D341Med (cell line): ENCODE data around the gene LAMP5.

Source experiments
- DNase-seq: peaks from one replicate; pipeline ENCODE4 v3.0.0; 2012; ENCODE audit warnings: low spot score

LAMP5 gene

GRCh38 chr20:9514461-9515213, at the start of gene LAMP5:
LAMP5 (plus strand) TSS chr20:9514590; CDS start chr20:9514853, 263 bp downstream.
- DNase-seq = peak; percentile 43

- DNase-seq = no peak
Observed at GRCh38 chr20:9467995-9468394, 46.4 kb upstream of the LAMP5 start.

DNA sequence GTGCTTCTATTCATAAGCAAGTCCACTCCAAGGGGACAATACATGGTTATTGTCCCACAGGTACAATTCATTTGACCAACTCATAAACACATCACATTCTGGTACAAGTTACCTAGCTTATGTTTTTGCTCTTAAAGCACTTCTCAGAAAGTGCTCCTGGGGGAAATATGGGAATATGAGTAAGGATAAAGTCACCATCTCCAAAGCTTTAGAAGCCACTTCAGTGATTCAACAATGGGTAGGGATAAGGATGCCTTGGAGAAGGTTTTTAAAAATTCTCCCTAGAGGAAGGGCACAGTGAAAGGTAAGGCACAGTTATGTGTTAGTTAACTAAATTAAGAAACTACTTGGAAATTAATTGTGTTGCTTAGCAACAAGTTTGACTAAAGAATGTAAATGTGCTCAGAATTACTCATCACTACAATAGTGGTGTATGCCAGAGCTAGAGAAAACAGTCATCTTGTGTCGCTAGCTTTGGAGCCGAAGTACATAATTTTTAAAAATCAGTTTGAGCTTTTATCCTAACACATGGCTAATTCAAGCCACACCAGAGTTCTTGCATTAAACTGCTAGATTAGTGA, 39.5 kb upstream of the LAMP5 start:
- no peak for DNase-seq

DNA sequence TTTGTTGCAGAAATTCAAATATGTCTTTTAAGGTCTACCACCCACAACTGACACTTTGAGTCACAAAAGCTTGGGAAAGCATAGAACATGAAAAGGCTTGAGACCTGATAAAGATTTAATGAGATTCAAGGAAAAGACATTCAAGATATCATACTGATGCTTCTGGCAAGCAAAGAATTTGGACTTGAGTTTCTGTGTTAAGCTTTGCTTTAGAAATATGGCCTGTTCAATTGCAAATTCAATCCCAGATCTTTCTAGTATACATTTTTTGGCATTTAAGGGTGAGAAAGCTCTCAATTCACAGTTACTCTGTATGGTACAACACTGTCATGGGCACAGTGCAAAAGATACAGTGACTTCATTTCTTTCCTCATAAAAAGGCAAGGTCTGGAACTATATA, 38.9 kb upstream of the LAMP5 start:
- DNase-seq = no peak

- no peak for DNase-seq
Observed at GRCh38 chr20:9476174-9476573, 38.2 kb upstream of the LAMP5 start.

DNA sequence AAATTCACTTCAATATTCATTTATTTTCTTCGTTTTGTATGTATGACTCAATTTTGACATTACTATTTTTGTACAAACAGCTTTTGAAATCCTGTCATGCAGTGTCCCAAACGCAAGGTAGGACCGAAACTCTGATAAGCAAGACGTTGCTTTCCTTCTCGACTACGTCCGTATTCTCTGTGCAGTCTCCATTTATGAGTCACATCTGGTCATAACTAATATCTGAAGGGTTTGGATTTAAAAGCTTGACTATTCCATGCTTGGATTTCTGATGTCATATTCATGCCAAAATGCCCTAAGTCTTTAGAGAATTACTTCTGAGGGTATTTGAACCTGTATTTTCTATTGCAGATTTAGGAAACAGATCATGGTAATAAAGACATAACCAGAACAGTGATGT, 37.8 kb upstream of the LAMP5 start:
- DNase-seq = no peak

GRCh38 chr20:9478771-9479170, 35.6 kb upstream of the LAMP5 start:
- no peak for DNase-seq

DNA sequence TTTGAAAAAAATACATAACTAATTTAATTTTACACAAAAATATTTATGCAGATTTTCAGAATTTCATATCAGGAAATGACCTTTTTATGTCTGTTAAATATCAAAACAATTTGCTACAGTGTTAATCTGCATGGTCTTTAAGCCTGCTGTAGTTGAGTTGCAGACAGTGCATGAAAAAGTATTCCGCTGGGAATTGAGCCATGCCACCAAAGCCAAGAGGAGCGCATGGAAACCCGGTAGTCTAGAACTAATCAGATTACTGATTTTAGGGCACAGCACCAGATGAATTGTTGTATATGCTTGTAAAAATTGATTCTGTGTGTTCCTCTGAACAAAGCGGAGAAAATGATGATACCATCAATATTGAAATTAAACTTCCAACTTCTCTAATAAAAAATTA, 34.3 kb upstream of the LAMP5 start:
- no peak for DNase-seq

DNA sequence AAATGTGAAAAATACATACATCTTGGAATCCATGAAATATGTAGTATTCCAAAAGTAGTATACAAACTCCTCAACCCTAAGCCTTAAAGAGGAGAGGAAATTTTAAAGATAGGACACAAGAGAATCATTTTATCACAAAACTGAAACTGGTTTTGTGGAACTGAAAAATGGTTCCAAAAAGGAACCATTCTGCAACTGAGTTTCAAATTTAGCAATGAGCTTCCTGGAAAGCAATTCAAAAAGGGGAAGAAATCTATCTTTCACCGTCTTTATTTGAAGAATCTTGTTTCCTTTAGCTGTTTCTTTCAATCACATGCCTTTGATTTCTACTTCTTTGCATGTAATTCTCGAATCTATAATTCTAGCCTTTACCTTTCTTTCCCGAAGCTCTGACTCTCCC, 32.2 kb upstream of the LAMP5 start:
- no peak for DNase-seq

DNA sequence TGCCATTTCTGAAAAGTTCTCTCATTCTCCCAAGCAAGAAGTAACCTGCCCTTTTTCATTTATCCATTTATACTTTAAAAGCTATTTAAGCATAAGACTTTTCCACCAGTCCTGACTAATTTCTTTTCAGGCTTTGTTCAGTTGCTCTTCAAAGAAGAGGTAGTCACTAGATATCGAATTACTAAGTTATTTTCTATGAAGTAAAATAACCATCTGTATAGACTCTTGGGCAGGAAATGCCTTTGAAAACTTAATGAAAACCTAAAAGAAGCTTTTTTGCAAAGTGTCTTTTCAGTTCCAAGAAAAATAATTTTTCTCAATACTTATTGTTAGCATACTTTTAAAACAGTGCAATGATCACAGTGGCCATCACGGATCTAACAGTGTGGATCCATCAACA, 31.3 kb upstream of the LAMP5 start:
- DNase-seq = no peak

DNA sequence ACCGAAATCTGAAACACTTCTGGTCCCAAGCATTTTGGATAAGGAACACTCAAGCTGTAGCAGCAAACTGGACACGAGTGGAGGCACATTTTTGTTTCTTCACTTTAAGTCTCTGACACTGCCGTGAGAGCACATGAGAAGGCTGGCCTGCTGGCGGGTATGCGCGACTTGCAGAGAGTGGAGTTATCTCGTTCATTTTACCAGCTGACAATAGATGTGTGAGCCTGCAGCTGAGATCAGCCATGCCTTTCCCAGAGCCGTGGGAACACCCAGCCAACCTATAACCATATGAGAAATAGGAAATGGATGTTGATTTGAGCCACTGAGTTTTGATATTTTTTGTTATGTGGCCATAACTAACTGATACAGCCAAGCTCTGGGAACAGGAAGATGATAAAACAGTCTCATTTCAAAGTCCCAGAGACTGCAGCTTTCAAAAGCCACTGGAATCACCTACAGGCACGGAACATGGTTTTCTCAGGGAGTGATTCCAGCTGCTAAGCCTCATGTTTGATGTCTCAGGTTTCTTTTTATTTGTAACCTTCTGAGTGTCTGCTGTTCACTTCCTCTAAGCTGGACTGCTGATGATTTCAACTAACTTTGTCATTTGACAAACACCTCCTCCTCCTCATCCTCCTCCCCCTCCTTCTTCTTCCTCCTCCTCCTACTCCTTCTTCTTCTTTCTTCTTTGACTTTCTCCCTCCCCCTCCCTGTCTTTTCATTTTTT, 28.6 kb upstream of the LAMP5 start:
- no peak for DNase-seq

DNA sequence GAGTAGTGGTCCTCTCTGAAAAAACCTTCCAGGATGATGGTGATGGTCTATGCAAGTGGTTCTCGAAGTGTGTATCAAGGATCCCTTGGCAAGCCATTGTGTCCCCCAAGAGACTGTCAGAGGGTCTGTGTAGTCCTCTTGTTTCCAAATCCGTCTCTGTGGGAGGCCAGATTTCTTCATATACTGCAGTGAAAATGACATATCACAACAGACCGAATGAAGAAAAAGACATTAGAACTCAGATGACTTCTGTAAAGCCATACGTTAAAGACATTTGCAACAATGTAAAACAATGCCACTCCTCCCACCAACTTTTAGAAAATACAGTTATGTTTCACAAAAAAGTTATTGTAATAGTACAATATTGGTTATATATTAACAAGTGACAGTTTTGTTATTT, 27.2 kb upstream of the LAMP5 start:
- no peak for DNase-seq

DNA sequence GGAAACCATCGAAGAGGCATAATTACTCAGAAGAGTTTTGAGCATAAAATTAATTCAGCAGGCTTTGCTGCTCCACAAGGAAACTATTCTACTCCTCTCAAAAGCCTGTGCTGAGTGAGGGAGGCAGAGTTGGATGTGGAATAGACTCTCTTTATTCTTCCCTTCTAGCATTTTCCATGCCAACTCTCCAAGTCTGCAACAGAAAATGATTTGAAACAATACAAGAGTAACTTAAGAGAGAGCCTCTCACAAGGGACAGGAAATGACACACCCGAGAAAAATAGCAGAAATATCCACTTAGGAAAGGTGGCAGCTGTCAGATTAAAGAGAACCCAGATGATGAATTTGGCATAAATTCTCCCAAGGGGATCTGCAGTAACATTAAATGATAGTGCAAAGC, 26.3 kb upstream of the LAMP5 start:
- DNase-seq = no peak

DNA sequence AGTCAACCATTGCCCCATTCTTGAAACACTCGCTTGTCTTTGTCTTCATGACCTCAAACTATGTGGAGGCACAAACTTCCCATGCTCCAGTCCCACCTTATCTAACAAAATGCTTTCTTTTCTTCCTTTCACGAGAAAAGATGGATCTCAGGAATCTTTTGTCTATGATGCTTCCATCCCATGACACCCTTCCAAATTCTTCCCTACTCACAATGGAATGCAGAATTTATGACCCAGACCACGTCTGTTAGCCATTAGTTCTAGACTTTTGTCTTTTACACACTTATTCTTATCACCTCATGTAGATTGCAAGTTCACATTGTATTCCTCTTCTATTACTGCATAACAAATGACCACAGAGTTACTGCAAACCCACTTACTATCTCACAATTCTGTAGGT, 24.2 kb upstream of the LAMP5 start:
- DNase-seq = no peak

DNA sequence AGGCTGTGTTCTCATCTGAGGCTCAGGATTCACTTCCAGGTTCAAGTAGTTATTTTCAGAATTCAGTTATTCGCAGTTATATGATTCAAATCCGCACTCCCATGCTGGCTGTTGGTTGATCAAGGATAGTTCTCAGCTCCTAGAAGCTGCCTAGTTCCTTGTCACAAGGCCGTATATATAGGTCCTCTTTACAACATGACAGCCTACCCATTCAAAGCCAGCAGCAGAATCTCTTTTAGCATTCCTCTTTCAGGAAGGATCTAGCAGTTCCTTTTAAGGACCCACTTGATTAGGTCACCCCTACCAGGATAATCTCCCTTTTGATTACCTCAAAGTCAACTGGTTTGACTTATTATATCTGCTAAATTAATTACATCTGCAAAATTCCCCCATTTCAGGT, 23.8 kb upstream of the LAMP5 start:
- no peak for DNase-seq

DNA sequence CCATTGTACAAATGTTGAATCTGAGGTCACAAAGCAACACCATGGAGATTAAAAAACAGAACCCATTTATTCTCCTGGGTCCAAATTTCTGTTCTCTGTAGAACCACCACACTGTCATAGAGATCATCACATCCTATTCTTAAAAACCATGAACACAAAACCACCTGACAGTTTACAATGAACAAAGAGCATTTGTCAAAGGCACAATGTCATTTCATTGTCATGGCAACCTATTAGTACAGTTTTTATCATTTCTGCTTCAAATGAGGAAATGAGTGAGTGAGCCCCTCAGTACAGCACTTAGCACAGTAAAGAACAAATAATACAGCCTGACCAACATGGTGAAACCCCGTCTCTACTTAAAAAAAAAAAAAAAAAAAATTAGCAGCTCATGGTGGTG, 23.1 kb upstream of the LAMP5 start:
- DNase-seq = no peak

DNA sequence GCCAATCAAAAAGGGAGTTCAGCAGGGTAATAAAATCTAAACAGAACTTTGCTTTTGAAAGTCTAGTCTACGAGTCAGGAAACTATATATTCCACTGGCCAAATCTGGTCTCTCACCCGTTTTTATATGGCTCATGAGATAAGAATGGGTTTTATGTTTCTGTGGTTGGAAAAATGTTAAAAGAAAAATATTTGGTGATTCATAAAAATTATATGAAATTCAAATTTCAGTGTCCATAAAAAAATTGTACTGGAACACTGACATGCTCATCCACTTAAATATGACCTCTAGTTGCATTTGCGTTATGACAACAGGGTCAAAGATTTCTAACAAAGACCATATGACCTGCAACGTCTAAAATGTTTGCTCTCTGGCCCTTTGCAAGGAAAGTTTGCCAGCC, 22.3 kb upstream of the LAMP5 start:
- DNase-seq = no peak

DNA sequence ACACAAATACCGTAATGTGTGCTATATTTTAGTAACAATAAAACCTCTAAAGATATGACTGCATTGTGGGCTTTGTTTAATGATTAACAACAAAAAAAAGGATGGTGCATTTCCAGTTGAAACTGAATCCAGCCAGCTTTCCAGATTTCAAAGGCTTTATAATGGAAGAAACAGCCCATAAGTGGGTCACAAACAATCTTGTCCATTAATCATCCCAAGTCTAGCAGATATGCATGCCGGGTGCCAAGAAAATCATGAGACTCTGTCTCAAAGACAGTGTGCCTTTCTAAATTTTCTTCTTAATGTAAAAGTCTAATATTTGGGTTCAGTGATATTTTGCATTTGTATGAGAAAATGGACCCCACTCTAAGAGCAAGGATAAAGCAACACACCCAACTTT, 20.6 kb upstream of the LAMP5 start:
- no peak for DNase-seq

DNA sequence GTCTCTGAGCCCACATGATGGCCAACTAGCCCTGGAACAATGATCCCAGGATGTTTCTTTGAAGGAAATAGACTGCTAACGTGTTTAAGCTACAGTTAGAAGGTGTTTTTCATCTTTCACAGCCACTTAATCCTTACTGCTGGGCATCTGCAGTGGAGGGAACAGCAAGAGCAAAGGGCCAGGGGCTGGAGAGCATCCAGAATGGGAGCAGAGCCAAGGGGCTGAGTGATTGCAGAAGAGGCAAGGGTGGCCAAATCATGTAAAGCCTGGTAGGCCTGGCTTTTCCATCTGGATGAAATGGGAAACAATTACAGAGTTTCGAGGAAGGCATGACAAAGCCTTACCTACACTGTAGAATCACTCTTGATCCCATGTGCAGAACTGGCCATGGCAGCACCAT, 18.7 kb upstream of the LAMP5 start:
- no peak for DNase-seq

- no peak for DNase-seq
Observed at GRCh38 chr20:9496155-9496554, 18.2 kb upstream of the LAMP5 start.

- DNase-seq = no peak
Observed at GRCh38 chr20:9498322-9498721, 16.1 kb upstream of the LAMP5 start.

DNA sequence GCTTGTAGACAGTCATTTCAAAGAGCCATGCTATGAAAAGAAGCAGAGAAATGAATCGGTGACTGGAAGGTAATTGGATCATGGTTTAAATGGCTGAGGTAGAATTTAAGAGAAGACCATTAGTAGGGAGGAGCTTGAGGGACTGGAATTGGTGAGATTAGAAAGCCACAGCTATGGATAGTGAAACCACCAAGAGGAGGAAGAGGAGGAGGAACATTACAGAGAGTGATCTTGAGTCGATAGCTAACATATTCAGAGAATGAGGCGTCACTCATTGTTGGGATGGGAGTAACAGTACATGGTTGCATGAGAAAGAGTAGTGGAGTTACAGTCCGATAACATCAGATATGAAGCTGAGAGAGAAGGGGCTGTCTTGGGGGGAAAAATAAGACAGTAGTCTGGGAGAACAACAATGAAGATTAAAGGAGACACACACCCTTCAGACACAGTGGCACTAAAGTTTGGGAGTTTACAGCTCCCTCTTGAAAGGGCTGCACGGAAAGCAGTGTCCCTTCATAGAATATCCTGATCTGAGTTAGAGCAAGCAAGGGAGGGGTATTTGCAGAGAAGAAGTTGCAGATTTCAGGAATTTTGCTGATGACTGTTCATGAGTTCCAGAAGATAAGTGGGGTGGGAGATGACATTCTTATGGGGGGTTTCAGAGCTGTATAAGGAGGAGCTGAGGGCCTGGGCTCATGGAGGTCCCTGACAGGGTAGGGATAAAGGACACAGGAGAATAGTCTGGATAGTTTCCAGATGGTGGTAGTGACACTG, 15.1 kb upstream of the LAMP5 start:
- DNase-seq = no peak

- no peak for DNase-seq
Observed at GRCh38 chr20:9500121-9500520, 14.3 kb upstream of the LAMP5 start.
